ENCODE measurements around the gene AGBL5.

The AGBL5 gene

DNA sequence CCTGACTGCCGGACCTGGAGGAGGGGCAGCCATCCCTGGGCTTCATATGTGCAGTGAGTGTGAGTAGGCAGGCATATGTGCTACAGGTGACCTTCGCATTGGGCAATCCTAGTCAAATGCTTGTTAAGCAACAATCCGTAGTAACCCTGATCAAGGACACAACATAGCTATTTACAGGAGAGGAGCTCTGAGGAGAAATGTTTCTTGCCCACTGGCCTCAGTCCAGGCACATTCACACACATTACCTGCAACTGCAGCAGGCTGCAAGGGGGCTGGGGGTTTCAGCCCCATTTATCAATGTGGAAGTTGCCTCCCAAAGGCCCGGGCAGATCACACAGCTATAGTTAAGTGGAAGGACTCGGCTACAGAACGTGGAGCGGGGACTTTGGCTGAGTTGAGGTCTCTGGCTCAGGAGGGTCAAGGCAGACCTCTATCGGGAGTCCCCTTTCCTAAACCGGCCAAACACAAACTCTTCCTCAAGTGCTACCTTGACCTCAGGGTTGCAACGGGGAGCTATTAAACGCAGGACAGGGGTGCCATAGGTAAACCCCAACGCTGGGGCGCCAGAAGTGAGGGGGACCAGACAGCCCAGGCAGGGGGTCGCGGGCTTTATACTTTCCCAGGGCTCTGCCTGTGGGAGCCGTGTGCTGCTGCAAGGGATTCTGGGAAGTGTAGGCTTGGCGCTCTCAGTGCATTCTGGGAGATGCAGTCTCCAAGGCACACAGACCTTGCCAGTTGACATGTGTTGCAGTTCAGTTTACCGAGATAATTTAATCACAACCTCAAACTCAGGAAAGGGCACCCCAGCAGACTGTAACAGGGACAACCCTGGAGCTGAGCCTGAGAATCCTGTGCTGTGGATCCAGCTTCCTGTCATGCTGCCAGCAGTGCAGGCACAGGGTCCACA lies 44.5 kb downstream of the AGBL5 start:
- H4K8ac ChIP-seq (ENCODE audit: low read depth, low read length) = peak overlapping the region; percentile 75
- H3K4me1 ChIP-seq (ENCODE audit: control insufficient read depth in 2 of 2, insufficient read depth in 1 of 2, low read depth in 1 of 2, low read length in 2 of 2) = peaks cover 0 to 4% of the 10 kb centered on the region in 2 donors
- no peak overlapping the region for H2BK5ac ChIP-seq (ENCODE audit: low read length)
- H2BK120ac ChIP-seq (ENCODE audit: low read depth, low read length) = no peak overlapping the region
- no CpG with 5 or more reads among the region's 18 CpGs for WGBS, 2 donors (ENCODE audit: extremely low coverage in 2 of 2, insufficient read length in 2 of 2, insufficient replicate concordance in 1 of 2)
- H2AFZ ChIP-seq (ENCODE audit: low read length) = peak overlapping the region; percentile 94
- H2BK15ac ChIP-seq (ENCODE audit: low read length) = no peak overlapping the region
- peak overlapping the region; percentile 59 for H3K4me2 ChIP-seq (ENCODE audit: insufficient read depth, low read length, poor library complexity, severe bottlenecking)
- H2BK12ac ChIP-seq (ENCODE audit: low read length) = no peak overlapping the region
- H3K14ac ChIP-seq (ENCODE audit: low read length) = no peak overlapping the region
- H3K4ac ChIP-seq (ENCODE audit: low read length) = no peak overlapping the region
- peak overlapping the region; percentile 39 for H3K18ac ChIP-seq (ENCODE audit: low read length)
- no peaks in the 10 kb centered on the region for H3K27me3 ChIP-seq (ENCODE audit: control insufficient read depth in 3 of 3, insufficient read depth in 3 of 3, low read depth in 1 of 3, low read length in 3 of 3)
- DNase-seq (ENCODE audit: low spot score) = no peak
- peak overlapping the region; percentile 49 for H2AK5ac ChIP-seq (ENCODE audit: low read depth, low read length)
- peaks cover 0 to 1% of the 10 kb centered on the region in 2 donors for H3K36me3 ChIP-seq (replicated peaks in 1 of 2; ENCODE audit: control insufficient read depth in 2 of 2, insufficient read depth in 2 of 2, low read length in 2 of 2)
- no peak overlapping the region for H3K23ac ChIP-seq (ENCODE audit: low read depth, low read length, poor library complexity)
- no peak overlapping the region for H3K27ac ChIP-seq (replicated peaks; ENCODE audit: low read length)
- peak overlapping the region; percentile 5 to 32 for H3K4me3 ChIP-seq (ENCODE audit: low read length in 2 of 2)
- no peaks in the 10 kb centered on the region for H3K79me1 ChIP-seq (ENCODE audit: low read depth, low read length)
- H4K91ac ChIP-seq (ENCODE audit: low read depth, low read length, poor library complexity) = no peak overlapping the region
- H3K9ac ChIP-seq (ENCODE audit: low read depth, low read length, poor library complexity) = no peak overlapping the region
- no peaks in the 10 kb centered on the region for H3K9me3 ChIP-seq (replicated peaks in 1 of 2; ENCODE audit: control insufficient read depth in 2 of 2, insufficient read depth in 1 of 2, low read depth in 1 of 2, low read length in 2 of 2)

DNA sequence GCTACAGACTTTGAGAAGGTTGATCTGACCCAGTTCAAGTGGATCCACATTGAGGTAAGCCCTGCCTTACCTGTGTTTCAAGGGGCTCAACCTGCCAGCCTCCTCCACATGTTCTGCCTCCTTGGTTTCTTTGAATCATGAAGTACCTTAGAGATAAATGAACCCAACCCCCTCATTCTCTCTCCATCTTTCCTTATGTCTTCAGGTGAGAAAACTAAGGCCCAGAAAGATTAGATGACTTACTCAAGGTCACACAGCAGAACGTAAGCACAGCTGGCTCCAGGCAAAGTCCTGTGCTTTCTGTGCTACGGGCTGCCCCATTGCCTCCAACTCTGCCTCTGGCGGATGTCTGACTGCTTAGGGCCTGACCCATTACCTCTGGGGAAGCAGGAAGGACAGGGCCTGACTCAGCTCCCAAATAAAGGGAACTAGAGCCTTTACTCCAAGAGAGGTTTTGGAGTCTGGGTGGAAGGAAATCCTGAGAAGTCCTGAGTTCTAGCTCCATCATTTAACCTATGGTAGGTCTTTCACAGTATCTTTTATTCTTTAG lies 45.4 kb downstream of the AGBL5 start:
- Histone ChIP-seq H3K27me3 (ENCODE audit: control insufficient read depth in 3 of 3, insufficient read depth in 3 of 3, low read depth in 1 of 3, low read length in 3 of 3) (no peaks in the 10 kb centered on the region), H3K14ac (ENCODE audit: low read length) (no peak overlapping the region), H4K91ac (ENCODE audit: low read depth, low read length, poor library complexity) (no peak overlapping the region), H2AK5ac (ENCODE audit: low read depth, low read length) (no peak overlapping the region), H3K4me3 (ENCODE audit: low read length in 2 of 2) (no peak overlapping the region), H3K4me2 (ENCODE audit: insufficient read depth, low read length, poor library complexity, severe bottlenecking) (no peak overlapping the region), H2BK5ac (ENCODE audit: low read length) (no peak overlapping the region), H4K8ac (ENCODE audit: low read depth, low read length) (no peak overlapping the region), H2BK15ac (ENCODE audit: low read length) (no peak overlapping the region), H2BK12ac (ENCODE audit: low read length) (no peak overlapping the region), H3K4ac (ENCODE audit: low read length) (no peak overlapping the region), H2AFZ (ENCODE audit: low read length) (peak overlapping the region; percentile 94), H3K23ac (ENCODE audit: low read depth, low read length, poor library complexity) (no peak overlapping the region), H3K4me1 (ENCODE audit: control insufficient read depth in 2 of 2, insufficient read depth in 1 of 2, low read depth in 1 of 2, low read length in 2 of 2) (peaks cover 0 to 4% of the 10 kb centered on the region in 2 donors), H3K27ac (replicated peaks; ENCODE audit: low read length) (no peak overlapping the region), H3K9me3 (replicated peaks in 1 of 2; ENCODE audit: control insufficient read depth in 2 of 2, insufficient read depth in 1 of 2, low read depth in 1 of 2, low read length in 2 of 2) (no peaks in the 10 kb centered on the region), H3K9ac (ENCODE audit: low read depth, low read length, poor library complexity) (no peak overlapping the region), H2BK120ac (ENCODE audit: low read depth, low read length) (no peak overlapping the region), H3K36me3 (replicated peaks in 1 of 2; ENCODE audit: control insufficient read depth in 2 of 2, insufficient read depth in 2 of 2, low read length in 2 of 2) (peaks cover 0 to 1% of the 10 kb centered on the region in 2 donors), H3K79me1 (ENCODE audit: low read depth, low read length) (no peaks in the 10 kb centered on the region), H3K18ac (ENCODE audit: low read length) (peak overlapping the region; percentile 57)
- WGBS, 2 donors (ENCODE audit: extremely low coverage in 2 of 2, insufficient read length in 2 of 2, insufficient replicate concordance in 1 of 2) = no CpG with 5 or more reads among the region's 3 CpGs
- no peak for DNase-seq (ENCODE audit: low spot score)

DNA sequence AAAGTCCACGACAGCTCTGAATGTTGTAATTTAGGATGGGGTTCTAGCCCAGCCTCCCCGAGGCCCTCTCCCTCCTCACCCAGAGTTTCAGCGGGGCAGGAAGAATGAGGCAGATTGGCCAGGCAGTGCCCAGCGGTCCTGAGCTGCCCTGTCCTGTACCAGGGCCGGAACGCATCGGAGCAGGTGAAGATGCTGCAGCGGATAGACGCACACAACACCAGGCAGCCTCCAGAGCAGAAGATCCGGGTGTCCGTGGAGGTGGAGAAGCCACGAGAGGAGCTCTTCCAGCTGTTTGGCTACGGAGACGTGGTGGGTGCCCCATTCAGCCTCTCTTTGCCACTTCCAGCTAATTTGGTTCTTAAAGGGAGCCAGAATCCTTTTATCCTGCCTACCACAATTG lies 45.9 kb downstream of the AGBL5 start:
- no peak overlapping the region for H3K4ac ChIP-seq (ENCODE audit: low read length)
- no peak overlapping the region for H2AK5ac ChIP-seq (ENCODE audit: low read depth, low read length)
- no peak overlapping the region for H2BK12ac ChIP-seq (ENCODE audit: low read length)
- no peak overlapping the region for H4K91ac ChIP-seq (ENCODE audit: low read depth, low read length, poor library complexity)
- no peak overlapping the region for H2BK5ac ChIP-seq (ENCODE audit: low read length)
- no peak overlapping the region for H2BK15ac ChIP-seq (ENCODE audit: low read length)
- H3K23ac ChIP-seq (ENCODE audit: low read depth, low read length, poor library complexity) = peak overlapping the region; percentile 56
- no peak overlapping the region for H4K8ac ChIP-seq (ENCODE audit: low read depth, low read length)
- peaks cover 0 to 2% (median 0%) of the 10 kb centered on the region in 3 experiments for H3K27me3 ChIP-seq (ENCODE audit: control insufficient read depth in 3 of 3, insufficient read depth in 3 of 3, low read depth in 1 of 3, low read length in 3 of 3)
- peaks cover 0 to 1% of the 10 kb centered on the region in 2 donors for H3K36me3 ChIP-seq (replicated peaks in 1 of 2; ENCODE audit: control insufficient read depth in 2 of 2, insufficient read depth in 2 of 2, low read length in 2 of 2)
- no peak overlapping the region for H3K18ac ChIP-seq (ENCODE audit: low read length)
- no peak for DNase-seq (ENCODE audit: low spot score)
- no peak overlapping the region for H3K27ac ChIP-seq (replicated peaks; ENCODE audit: low read length)
- no peak overlapping the region for H3K4me3 ChIP-seq (ENCODE audit: low read length in 2 of 2)
- H3K9ac ChIP-seq (ENCODE audit: low read depth, low read length, poor library complexity) = no peak overlapping the region
- no peak overlapping the region for H2AFZ ChIP-seq (ENCODE audit: low read length)
- H3K14ac ChIP-seq (ENCODE audit: low read length) = no peak overlapping the region
- no peak overlapping the region for H2BK120ac ChIP-seq (ENCODE audit: low read depth, low read length)
- no peaks in the 10 kb centered on the region for H3K79me1 ChIP-seq (ENCODE audit: low read depth, low read length)
- no peaks in the 10 kb centered on the region for H3K9me3 ChIP-seq (replicated peaks in 1 of 2; ENCODE audit: control insufficient read depth in 2 of 2, insufficient read depth in 1 of 2, low read depth in 1 of 2, low read length in 2 of 2)
- no peak overlapping the region for H3K4me2 ChIP-seq (ENCODE audit: insufficient read depth, low read length, poor library complexity, severe bottlenecking)
- no CpG with 5 or more reads among the region's 14 CpGs for whole genome bisulfite sequencing, 2 donors (ENCODE audit: extremely low coverage in 2 of 2, insufficient read length in 2 of 2, insufficient replicate concordance in 1 of 2)
- H3K4me1 ChIP-seq (ENCODE audit: control insufficient read depth in 2 of 2, insufficient read depth in 1 of 2, low read depth in 1 of 2, low read length in 2 of 2) = peaks cover 0 to 4% of the 10 kb centered on the region in 2 donors

DNA sequence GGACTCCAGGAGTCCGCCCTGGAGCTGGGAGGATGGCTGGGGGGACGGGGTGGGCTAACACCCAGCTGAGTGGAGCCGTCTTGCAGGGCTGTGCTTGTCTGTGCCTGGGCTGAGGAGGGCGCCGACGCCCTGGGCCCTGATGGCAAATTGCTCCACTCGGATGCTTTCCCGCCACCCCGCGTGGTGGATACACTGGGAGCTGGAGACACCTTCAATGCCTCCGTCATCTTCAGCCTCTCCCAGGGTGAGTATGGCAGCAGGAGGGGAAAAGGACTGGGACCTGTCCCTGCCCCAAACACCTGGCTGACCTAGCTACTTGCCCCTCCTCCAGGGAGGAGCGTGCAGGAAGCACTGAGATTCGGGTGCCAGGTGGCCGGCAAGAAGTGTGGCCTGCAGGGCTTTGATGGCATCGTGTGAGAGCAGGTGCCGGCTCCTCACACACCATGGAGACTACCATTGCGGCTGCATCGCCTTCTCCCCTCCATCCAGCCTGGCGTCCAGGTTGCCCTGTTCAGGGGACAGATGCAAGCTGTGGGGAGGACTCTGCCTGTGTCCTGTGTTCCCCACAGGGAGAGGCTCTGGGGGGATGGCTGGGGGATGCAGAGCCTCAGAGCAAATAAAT lies 48.0 kb downstream of the AGBL5 start:
- Histone ChIP-seq H4K8ac (ENCODE audit: low read depth, low read length) (no peak overlapping the region), H3K4ac (ENCODE audit: low read length) (no peak overlapping the region), H3K36me3 (replicated peaks in 1 of 2; ENCODE audit: control insufficient read depth in 2 of 2, insufficient read depth in 2 of 2, low read length in 2 of 2) (peaks cover 0 to 1% of the 10 kb centered on the region in 2 donors), H2BK5ac (ENCODE audit: low read length) (no peak overlapping the region), H2BK120ac (ENCODE audit: low read depth, low read length) (peak overlapping the region; percentile 53), H3K23ac (ENCODE audit: low read depth, low read length, poor library complexity) (peak overlapping the region; percentile 10), H2BK12ac (ENCODE audit: low read length) (no peak overlapping the region), H3K79me1 (ENCODE audit: low read depth, low read length) (no peaks in the 10 kb centered on the region), H3K27me3 (ENCODE audit: control insufficient read depth in 3 of 3, insufficient read depth in 3 of 3, low read depth in 1 of 3, low read length in 3 of 3) (peaks cover 0 to 11% (median 2%) of the 10 kb centered on the region in 3 experiments), H2BK15ac (ENCODE audit: low read length) (no peak overlapping the region), H3K18ac (ENCODE audit: low read length) (peak overlapping the region; percentile 2), H4K91ac (ENCODE audit: low read depth, low read length, poor library complexity) (no peak overlapping the region), H3K14ac (ENCODE audit: low read length) (no peak overlapping the region), H3K27ac (replicated peaks; ENCODE audit: low read length) (no peak overlapping the region), H3K4me2 (ENCODE audit: insufficient read depth, low read length, poor library complexity, severe bottlenecking) (no peak overlapping the region), H2AFZ (ENCODE audit: low read length) (no peak overlapping the region), H3K4me3 (ENCODE audit: low read length in 2 of 2) (no peak overlapping the region), H3K9me3 (replicated peaks in 1 of 2; ENCODE audit: control insufficient read depth in 2 of 2, insufficient read depth in 1 of 2, low read depth in 1 of 2, low read length in 2 of 2) (no peaks in the 10 kb centered on the region), H2AK5ac (ENCODE audit: low read depth, low read length) (no peak overlapping the region), H3K4me1 (ENCODE audit: control insufficient read depth in 2 of 2, insufficient read depth in 1 of 2, low read depth in 1 of 2, low read length in 2 of 2) (peaks cover 0 to 4% of the 10 kb centered on the region in 2 donors), H3K9ac (ENCODE audit: low read depth, low read length, poor library complexity) (no peak overlapping the region)
- no CpG with 5 or more reads among the region's 19 CpGs for WGBS, 2 donors (ENCODE audit: extremely low coverage in 2 of 2, insufficient read length in 2 of 2, insufficient replicate concordance in 1 of 2)
- DNase-seq (ENCODE audit: low spot score) = no peak

All from neuronal stem cell (in vitro differentiated cells).